ENCODE data around the gene DRICH1.
"Not testable (repeated sequence)": the region's sequence is repeated elsewhere in the genome, so short reads cannot be mapped to it uniquely, and the experiment has no call there.

Gene DRICH1

GRCh38 chr22:23655891-23656475, 23.9 kb upstream of the DRICH1 start:
- no peak overlapping the region for H3K4me3 ChIP-seq (ENCODE audit: low read depth, low read length)
- TF ChIP-seq CTCF (IDR thresholded peaks at IDR 0.05; ENCODE audit: insufficient read depth, low read depth, low read length, missing control alignments) = no peak
- no peak for DNase-seq (ENCODE audit: low read depth)

DNA sequence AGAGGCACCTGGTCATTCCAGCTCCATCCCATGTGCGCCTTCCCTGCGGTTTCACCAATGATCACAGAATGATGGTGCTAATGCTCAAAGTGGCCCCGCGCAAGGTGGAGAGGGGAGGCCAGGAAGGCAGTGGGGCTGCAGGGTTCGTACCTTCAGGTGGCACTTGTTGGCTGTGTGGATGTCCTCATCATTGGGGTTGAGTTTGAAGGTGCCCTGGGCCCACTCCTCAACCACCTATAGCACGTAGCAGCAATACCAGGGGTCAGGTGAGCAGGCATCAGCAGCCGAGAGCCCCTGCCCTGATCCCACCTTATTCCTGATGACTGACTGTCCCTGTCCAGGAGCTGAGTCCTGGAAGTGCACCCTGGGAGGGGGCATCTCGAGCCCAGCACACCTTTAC, 20.6 kb upstream of the DRICH1 start:
- no peak for DNase-seq (ENCODE audit: low read depth)
- TF ChIP-seq CTCF (IDR thresholded peaks at IDR 0.05; ENCODE audit: insufficient read depth, low read depth, low read length, missing control alignments) = no peak
- no peak overlapping the region for H3K4me3 ChIP-seq (ENCODE audit: low read depth, low read length)

- no peak for TF ChIP-seq CTCF (IDR thresholded peaks at IDR 0.05; ENCODE audit: insufficient read depth, low read depth, low read length, missing control alignments)
Measured at GRCh38 chr22:23652286-23652685, 20.2 kb upstream of the DRICH1 start.

DNA sequence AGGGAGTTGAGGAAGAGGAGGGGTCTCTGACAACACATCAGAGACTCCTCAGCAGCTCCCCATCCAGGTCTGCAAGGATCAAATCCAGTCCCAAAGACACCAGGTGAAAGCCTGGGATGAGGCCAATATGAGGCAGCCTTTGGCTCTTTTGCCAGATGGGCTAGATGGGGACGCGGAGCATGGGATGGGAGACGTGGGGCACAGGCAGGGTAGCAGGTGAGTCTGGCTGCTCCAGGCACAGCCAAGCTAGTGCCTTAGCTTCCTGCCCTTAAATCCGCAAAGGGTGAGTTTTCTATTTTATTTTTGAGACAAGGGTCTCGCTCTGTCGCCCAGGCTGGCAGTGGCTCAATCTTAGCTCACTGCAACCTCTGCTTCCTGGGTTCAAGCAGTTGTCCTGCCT, 19.6 kb upstream of the DRICH1 start:
- no peak for TF ChIP-seq CTCF (IDR thresholded peaks at IDR 0.05; ENCODE audit: insufficient read depth, low read depth, low read length, missing control alignments)
- no peak for DNase-seq (ENCODE audit: low read depth)
- no peak overlapping the region for H3K4me3 ChIP-seq (ENCODE audit: low read depth, low read length)

More at GRCh38 chr22:23652286-23652685, 20.2 kb upstream of the DRICH1 start:
- no peak for DNase-seq (ENCODE audit: low read depth)
- no peak overlapping the region for H3K4me3 ChIP-seq (ENCODE audit: low read depth, low read length)

- H3K4me3 ChIP-seq (ENCODE audit: low read depth, low read length) = no peak overlapping the region
- no peak for TF ChIP-seq CTCF (IDR thresholded peaks at IDR 0.05; ENCODE audit: insufficient read depth, low read depth, low read length, missing control alignments)
- no peak for DNase-seq (ENCODE audit: low read depth)
Measured at GRCh38 chr22:23649071-23649501, 17.0 kb upstream of the DRICH1 start.

DNA sequence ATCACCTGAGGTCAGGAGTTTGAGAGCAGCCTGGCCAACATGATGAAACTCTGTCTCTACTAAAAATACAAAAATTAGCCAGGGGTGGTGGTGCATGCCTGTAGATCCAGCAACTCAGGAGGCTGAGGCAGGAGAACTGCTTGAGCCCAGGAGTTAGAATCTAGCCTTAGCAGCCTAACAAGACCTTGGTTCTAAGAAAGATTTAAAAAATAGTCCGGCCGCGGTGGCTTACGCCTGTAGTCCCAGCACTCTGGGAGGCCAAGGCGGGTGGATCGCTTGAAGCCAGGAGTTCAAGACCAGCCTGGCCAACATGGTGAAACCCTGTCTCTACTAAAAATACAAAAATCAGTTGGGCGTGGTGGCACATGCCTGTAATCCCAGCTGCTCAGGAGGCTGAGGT, 14.4 kb upstream of the DRICH1 start:
- not testable (repeated sequence) for DNase-seq (ENCODE audit: low read depth)

DNA sequence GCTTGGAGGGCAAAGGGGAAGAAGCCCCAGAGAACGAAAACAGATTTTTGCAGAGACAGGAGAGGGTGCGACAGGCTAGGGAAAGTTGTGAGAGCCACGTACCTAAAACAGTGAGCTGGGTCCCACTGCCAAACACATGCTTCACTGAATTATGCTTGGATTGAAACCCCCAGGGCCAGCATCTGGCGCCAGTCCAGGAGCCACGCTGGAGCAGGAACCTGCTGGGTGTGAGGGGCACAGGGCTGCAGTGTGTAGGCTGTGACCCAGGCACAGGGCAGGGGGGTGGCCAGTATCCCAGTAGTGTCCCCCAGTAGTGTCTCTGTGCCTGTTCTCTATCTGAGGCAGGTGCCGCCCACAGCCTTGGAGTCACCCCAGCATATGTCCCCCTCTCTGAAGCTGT, 8.1 kb upstream of the DRICH1 start:
- H3K4me3 ChIP-seq (ENCODE audit: low read depth, low read length); DNase-seq (ENCODE audit: low read depth): not testable (repeated sequence)

More for the DNA sequence above, 14.4 kb upstream of the DRICH1 start:
- not testable (repeated sequence) for H3K4me3 ChIP-seq (ENCODE audit: low read depth, low read length)

DNA sequence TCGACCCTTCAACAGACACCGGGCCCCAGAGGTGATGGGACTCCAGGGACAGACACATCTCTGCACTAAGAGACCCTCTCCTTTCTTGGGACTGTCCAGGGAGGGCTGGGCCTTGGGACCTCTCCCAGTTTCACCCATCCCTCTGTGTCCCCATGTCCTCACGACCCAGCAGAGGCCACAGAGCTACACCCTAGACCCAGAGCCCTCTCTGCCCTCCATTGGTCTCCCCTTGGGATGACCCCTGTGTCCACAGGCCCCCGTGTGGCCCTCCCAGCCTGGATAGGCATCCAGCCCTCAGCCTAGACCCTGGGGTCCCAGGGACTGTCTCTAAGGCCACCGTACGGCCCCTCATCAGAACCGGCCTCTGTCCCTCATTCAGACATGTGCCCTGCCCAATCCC, 7.5 kb upstream of the DRICH1 start:
- no peak for TF ChIP-seq CTCF (IDR thresholded peaks at IDR 0.05; ENCODE audit: insufficient read depth, low read depth, low read length, missing control alignments)
- H3K4me3 ChIP-seq (ENCODE audit: low read depth, low read length) = no peak overlapping the region
- DNase-seq (ENCODE audit: low read depth) = no peak
